Measurements from ENCODE around the gene CDC45. TPM values are rescaled to one million over a fixed set of nuclear protein-coding genes. Genes with fewer than 3 reads are reported as not detected.
A peak's percentile ranks its signal among the peaks of the same experiment; 100 is the strongest.
"Not testable (repeated sequence)": the region's sequence is repeated elsewhere in the genome, so short reads cannot be mapped to it uniquely, and the experiment has no call there.

Gene CDC45
- total RNA-seq, 4 donors from 2014 or later: 0.98 TPM; not detected in 3

DNA sequence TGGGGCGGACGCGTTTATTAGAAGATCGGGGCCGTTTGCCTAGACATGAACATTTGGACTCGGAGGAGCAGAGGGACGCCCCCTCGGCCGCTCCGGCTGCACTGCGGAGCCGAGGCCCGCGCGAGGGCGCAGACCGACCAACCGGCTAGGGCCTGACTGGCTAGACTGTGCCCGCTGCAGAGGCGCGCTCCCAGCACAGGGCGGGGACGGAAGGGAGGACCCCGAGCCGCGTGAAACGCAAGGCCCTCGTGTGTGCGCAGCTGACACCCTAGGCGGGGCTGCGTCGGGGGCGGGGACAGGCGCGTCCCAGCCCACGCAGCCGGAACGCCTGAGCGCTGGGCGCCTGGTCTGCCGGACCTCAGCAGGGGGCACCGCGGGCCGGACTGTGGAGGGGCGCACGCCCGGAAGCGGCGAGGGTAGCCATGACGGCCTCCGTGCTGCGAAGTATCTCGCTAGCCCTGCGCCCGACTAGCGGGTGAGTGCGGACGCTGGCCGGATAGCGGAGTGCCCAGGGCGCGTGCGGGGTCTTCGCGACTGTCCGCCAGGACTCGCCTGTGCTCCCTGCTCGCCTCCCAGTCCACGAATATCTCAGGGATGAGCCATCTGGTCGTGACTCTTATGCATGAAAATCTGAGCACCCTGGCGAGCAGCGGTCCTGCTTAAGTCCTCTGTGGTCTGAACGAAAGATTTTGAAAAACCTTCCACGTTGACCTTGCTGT is 47.4 kb upstream of the CDC45 start, which contains the start of gene MRPL40:
Gene MRPL40 (plus strand): TSS at position 413 of the 719 bp plus-strand sequence. CDS start 10 bp downstream, at position 423.
- TF ChIP-seq CTCF (IDR thresholded peaks at IDR 0.05): peak in 1 of 5 experiments; percentile 47
- TF ChIP-seq POLR2A (IDR thresholded peaks at IDR 0.05): peak; percentile 63 to 85
- peak; percentile 77 to 95 for TF ChIP-seq EP300 (IDR thresholded peaks at IDR 0.05)
- H3K4me3 ChIP-seq: peak within 1 kb of the TSS; percentile 89 to 98 (median 96)
- WGBS, 2 donors: 1% methylated on average over 43 to 72 of the region's 74 CpGs
- H3K27ac ChIP-seq: peak within 1 kb of the TSS; percentile 96 to 99 (median 97)
- H3K4me1 ChIP-seq: peaks cover 0 to 43% (median 25%) of the 10 kb centered on the region in 4 donors
- DNase-seq (ENCODE audit: low spot score in 2 of 2): peak; percentile 82 to 83
- no peaks in the 10 kb centered on the region for H3K27me3 ChIP-seq
- H3K36me3 ChIP-seq: peaks cover 0 to 33% (median 0%) of the 10 kb centered on the region in 3 donors
- no peaks in the 10 kb centered on the region for H3K9me3 ChIP-seq

DNA sequence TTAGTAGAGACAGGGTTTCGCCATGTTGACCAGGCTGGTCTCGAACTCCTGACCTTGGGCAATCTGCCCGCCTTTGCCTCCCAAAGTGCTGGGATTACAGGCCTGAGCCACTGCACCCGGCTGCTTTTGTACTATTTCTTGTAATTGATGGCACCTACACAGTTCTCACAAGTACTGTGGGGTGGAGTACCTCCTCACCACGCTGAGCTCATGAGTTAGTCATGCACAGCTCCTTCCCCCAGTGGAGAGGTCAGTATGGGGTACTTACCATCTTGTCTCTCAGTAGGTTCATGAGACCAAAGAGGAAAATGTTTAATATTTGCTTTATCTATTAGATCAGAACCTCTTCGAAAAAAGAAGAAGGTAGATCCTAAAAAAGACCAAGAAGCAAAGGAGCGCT is 45.3 kb upstream of the CDC45 start:
- H3K4me1 ChIP-seq: peaks cover 0 to 29% (median 23%) of the 10 kb centered on the region in 4 donors
- H3K27me3 ChIP-seq: no peaks in the 10 kb centered on the region
- TF ChIP-seq CTCF (IDR thresholded peaks at IDR 0.05) (no peak), EP300 (IDR thresholded peaks at IDR 0.05) (no peak), POLR2A (IDR thresholded peaks at IDR 0.05) (no peak)
- H3K4me3 ChIP-seq: no peak overlapping the region
- peaks cover 0 to 34% (median 0%) of the 10 kb centered on the region in 3 donors for H3K36me3 ChIP-seq
- 92 to 96% methylated on average over 7 of the region's 7 CpGs for WGBS, 2 donors
- no peak for DNase-seq (ENCODE audit: low spot score in 2 of 2)
- H3K27ac ChIP-seq: no peak overlapping the region
- no peaks in the 10 kb centered on the region for H3K9me3 ChIP-seq

- Histone ChIP-seq H3K4me1 (peaks cover 0 to 23% (median 18%) of the 10 kb centered on the region in 4 donors), H3K9me3 (no peaks in the 10 kb centered on the region), H3K27ac (no peak overlapping the region), H3K4me3 (no peak overlapping the region), H3K36me3 (peaks cover 0 to 37% (median 0%) of the 10 kb centered on the region in 3 donors), H3K27me3 (no peaks in the 10 kb centered on the region)
- WGBS, 2 donors: 71 to 86% methylated on average over 2 of the region's 2 CpGs
- TF ChIP-seq POLR2A (IDR thresholded peaks at IDR 0.05): no peak
- no peak for TF ChIP-seq CTCF (IDR thresholded peaks at IDR 0.05)
- TF ChIP-seq EP300 (IDR thresholded peaks at IDR 0.05): no peak
- DNase-seq (ENCODE audit: low spot score in 2 of 2): no peak
These were observed 44.7 kb upstream of the CDC45 start for GRCh38 chr22:19434829-19435580.

- 87 to 90% methylated on average over 9 of the region's 9 CpGs for WGBS, 2 donors
- H3K4me3 ChIP-seq; H3K27me3 ChIP-seq; H3K27ac ChIP-seq; H3K9me3 ChIP-seq; DNase-seq (ENCODE audit: low spot score in 2 of 2): not testable (repeated sequence)
- H3K36me3 ChIP-seq: peaks cover 0 to 49% (median 0%) of the 10 kb centered on the region in 3 donors
- H3K4me1 ChIP-seq: peaks cover 0 to 13% (median 7%) of the 10 kb centered on the region in 4 donors
These were observed 43.1 kb upstream of the CDC45 start for GRCh38 chr22:19436444-19437161.

DNA sequence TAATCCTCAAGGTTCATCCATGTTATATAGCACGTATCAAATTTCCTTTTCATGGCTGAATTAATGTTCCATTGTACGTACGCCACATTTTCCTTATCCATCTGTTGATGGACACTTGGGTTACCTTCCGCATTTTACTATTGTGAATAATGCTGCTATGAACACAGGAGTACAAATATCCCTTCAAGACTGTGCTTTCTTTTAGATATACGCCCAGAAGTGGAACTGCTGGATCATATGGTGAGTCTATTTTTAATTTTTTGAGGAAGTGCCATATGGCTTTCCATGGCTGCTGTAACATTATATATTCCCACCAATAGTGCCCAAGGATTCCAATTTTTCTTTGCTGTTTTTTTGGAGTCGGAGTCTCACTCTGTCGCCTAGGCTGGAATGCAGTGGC is 41.4 kb upstream of the CDC45 start:
- Histone ChIP-seq H3K27me3 (no peaks in the 10 kb centered on the region), H3K36me3 (peaks cover 0 to 65% (median 0%) of the 10 kb centered on the region in 3 donors), H3K4me3 (no peak overlapping the region), H3K27ac (no peak overlapping the region), H3K4me1 (peaks cover 0 to 11% (median 2%) of the 10 kb centered on the region in 4 donors), H3K9me3 (no peaks in the 10 kb centered on the region)
- 87% methylated on average over 7 of the region's 7 CpGs for WGBS, 2 donors
- TF ChIP-seq EP300 (IDR thresholded peaks at IDR 0.05) (no peak), CTCF (IDR thresholded peaks at IDR 0.05) (no peak), POLR2A (IDR thresholded peaks at IDR 0.05) (no peak)
- DNase-seq (ENCODE audit: low spot score in 2 of 2): no peak

All from tibial nerve (tissue), 4 donors.